OCI-LY3 (cell line): ENCODE measurements around the gene BRME1.
"Not testable (repeated sequence)": the region's sequence is repeated elsewhere in the genome, so short reads cannot be mapped to it uniquely, and the experiment has no call there.

Experiments used
- H2AFZ ChIP-seq: fragments of 200-600, 300-600 bp; shearing (Covaris generic); 2 replicates; pipeline ENCODE4 v1.6.0; 2014; ENCODE audit warnings: antibody characterized with exemption, low read depth, low read length
- H3K27ac ChIP-seq: fragments of 200-600, 300-600 bp; sonication (generic); 2 replicates; pipeline ENCODE4 v1.5.1; 2014; ENCODE audit warnings: mild to moderate bottlenecking, low read length, moderate library complexity, mixed read lengths
- H3K27me3 ChIP-seq: fragments of 200-600, 300-600 bp; sonication (generic); 2 replicates; pipeline ENCODE4 v1.6.1; 2014; ENCODE audit warnings: low read depth, low read length, mixed read lengths
- H3K36me3 ChIP-seq: fragments of 200-600, 300-600 bp; sonication (generic); replicated peaks from 2 replicates; pipeline ENCODE3; 2014; ENCODE audit warnings: low read depth, low read length, mixed read lengths
- H3K4me1 ChIP-seq: fragments of 300-600, 200-600 bp; sonication (generic); 2 replicates; pipeline ENCODE4 v1.6.1; 2014; ENCODE audit warnings: low read length, mixed read lengths
- H3K4me2 ChIP-seq: fragments of 200-600, 300-600 bp; sonication (generic); 2 replicates; pipeline ENCODE4 v1.6.1; 2014; ENCODE audit warnings: low read length, mixed read lengths
- H3K4me3 ChIP-seq: fragments of 300-600, 200-600 bp; sonication (generic); 2 replicates; pipeline ENCODE4 v1.5.1; 2014; ENCODE audit warnings: antibody characterized with exemption, mild to moderate bottlenecking, low read length, moderate library complexity
- H3K79me2 ChIP-seq: fragments of 300-600, 200-600 bp; shearing (Covaris generic); 2 replicates; pipeline ENCODE4 v1.6.1; 2014; ENCODE audit warnings: mild to moderate bottlenecking, low read length, mixed read lengths
- H3K9ac ChIP-seq: fragments of 300-600, 200-600 bp; shearing (Covaris generic); 2 replicates; pipeline ENCODE4 v1.6.0; 2014; ENCODE audit warnings: mild to moderate bottlenecking, low read length, moderate library complexity
- H3K9me3 ChIP-seq: fragments of 200-600, 300-600 bp; shearing (Covaris generic); 2 replicates; pipeline ENCODE4 v1.6.1; 2014; ENCODE audit warnings: low read length, mixed read lengths; ENCODE audit not compliant: insufficient read depth
- H4K20me1 ChIP-seq: fragments of 200-600, 300-600 bp; sonication (generic); 2 replicates; pipeline ENCODE4 v1.6.1; 2016; ENCODE audit warnings: low read length, mixed read lengths; ENCODE audit not compliant: insufficient read depth
- EZH2phosphoT487 ChIP-seq: fragments of 200-600 bp; shearing (Covaris generic); IDR thresholded peaks from 2 replicates; pipeline ENCODE4 v1.6.1; 2018; ENCODE audit warnings: antibody characterized with exemption, mixed run types, low read depth
- TF ChIP-seq, protein P1 (sequence below): fragments of 200-600, 300-600 bp; sonication (generic); IDR thresholded peaks from 2 replicates; pipeline ENCODE4 v1.5.1; 2014; ENCODE audit warnings: antibody characterized with exemption, low read length, low read depth

The BRME1 gene

DNA sequence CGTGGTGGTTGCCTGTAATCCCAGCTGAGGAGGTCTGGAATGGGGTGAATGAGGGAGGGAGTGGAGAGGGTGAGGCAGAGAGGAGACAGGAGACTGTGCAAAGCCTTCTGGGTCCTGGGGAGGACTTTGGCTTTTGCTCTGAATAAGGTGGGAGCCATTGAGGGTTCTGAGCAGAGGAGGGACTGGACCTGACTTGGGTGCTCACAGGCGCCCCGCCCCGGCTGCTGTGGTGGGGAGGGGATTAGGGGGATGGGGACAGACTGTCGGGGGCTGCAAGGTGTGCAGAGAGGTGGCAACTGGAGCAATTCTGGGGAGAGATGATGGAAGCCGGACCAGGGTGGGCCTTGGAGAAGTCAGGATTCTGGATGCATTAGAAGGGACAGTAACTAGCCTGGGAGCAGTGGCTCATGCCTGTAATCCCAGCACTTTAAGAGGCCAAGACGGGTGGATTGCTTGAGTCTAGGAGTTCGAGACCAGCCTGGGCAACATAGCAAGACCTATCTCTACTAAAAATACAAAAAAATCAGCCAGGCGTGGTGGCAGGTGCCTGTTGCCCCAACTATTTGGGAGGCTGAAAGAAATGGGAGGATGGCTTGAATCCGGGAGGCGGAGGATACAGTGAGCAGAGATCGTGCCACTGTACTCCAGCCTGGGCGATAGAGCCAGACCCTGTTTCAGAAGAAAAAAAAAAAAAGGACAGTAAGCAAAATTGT, 45.1 kb downstream of the BRME1 start:
- H3K27ac ChIP-seq = 0 out of 2 replicates have a peak overlapping the region, but pooled peaks have one; percentile 34
- no peaks in the 10 kb centered on the region for H4K20me1 ChIP-seq
- peaks cover 10% of the 10 kb centered on the region for H3K4me1 ChIP-seq
- peak overlapping the region; percentile 90 for H3K4me2 ChIP-seq
- TF ChIP-seq, protein P1, sequence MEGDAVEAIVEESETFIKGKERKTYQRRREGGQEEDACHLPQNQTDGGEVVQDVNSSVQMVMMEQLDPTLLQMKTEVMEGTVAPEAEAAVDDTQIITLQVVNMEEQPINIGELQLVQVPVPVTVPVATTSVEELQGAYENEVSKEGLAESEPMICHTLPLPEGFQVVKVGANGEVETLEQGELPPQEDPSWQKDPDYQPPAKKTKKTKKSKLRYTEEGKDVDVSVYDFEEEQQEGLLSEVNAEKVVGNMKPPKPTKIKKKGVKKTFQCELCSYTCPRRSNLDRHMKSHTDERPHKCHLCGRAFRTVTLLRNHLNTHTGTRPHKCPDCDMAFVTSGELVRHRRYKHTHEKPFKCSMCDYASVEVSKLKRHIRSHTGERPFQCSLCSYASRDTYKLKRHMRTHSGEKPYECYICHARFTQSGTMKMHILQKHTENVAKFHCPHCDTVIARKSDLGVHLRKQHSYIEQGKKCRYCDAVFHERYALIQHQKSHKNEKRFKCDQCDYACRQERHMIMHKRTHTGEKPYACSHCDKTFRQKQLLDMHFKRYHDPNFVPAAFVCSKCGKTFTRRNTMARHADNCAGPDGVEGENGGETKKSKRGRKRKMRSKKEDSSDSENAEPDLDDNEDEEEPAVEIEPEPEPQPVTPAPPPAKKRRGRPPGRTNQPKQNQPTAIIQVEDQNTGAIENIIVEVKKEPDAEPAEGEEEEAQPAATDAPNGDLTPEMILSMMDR = no peak
- TF ChIP-seq EZH2phosphoT487 = no peak
- peaks cover 16% of the 10 kb centered on the region for H3K27me3 ChIP-seq
- no peaks in the 10 kb centered on the region for H3K9me3 ChIP-seq
- H2AFZ ChIP-seq = peak overlapping the region; percentile 65; the same call in 1 of the 2 replicates
- no peaks in the 10 kb centered on the region for H3K79me2 ChIP-seq
- H3K36me3 ChIP-seq = no peaks in the 10 kb centered on the region
- peak overlapping the region; percentile 81 for H3K4me3 ChIP-seq
- peak overlapping the region; percentile 80 for H3K9ac ChIP-seq

GRCh38 chr19:13859361-13859880, 46.5 kb downstream of the BRME1 start:
- Histone ChIP-seq H3K79me2 (no peaks in the 10 kb centered on the region), H3K4me1 (peaks cover 10% of the 10 kb centered on the region), H3K9ac (no peak overlapping the region), H3K4me3 (no peak overlapping the region), H3K27me3 (peaks cover 10% of the 10 kb centered on the region), H3K36me3 (no peaks in the 10 kb centered on the region), H3K27ac (no peak overlapping the region), H2AFZ (no peak overlapping the region), H3K9me3 (no peaks in the 10 kb centered on the region), H4K20me1 (no peaks in the 10 kb centered on the region), H3K4me2 (no peak overlapping the region)
- TF ChIP-seq, protein P1 = peak; percentile 28
- no peak for TF ChIP-seq EZH2phosphoT487

DNA sequence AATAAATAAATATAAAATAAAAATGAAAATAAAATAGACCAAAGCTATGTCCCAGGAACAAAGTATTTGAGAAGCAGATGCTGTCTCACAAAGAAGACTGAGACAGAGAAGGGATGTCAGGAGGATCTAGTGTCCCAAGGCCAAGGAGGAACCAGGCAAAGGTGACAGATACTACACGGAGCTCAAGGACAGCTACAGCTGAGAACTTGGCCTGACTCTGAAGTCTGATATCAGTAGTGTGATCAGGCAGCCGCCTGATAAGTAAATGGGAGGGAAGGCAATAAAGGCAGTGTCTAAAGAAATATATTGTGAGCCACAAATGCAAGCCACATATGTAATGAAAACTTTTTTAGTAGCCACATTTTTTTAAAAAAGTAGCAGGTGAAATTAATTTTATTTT, 49.4 kb downstream of the BRME1 start:
- Histone ChIP-seq H3K4me1 (peaks cover 7% of the 10 kb centered on the region), H3K9me3 (no peaks in the 10 kb centered on the region), H3K27ac (no peak overlapping the region), H3K36me3 (no peaks in the 10 kb centered on the region), H2AFZ (no peak overlapping the region), H3K9ac (no peak overlapping the region), H3K4me3 (no peak overlapping the region), H3K79me2 (no peaks in the 10 kb centered on the region), H3K27me3 (no peaks in the 10 kb centered on the region), H3K4me2 (no peak overlapping the region), H4K20me1 (no peaks in the 10 kb centered on the region)
- TF ChIP-seq, protein P1 = no peak
- no peak for TF ChIP-seq EZH2phosphoT487

GRCh38 chr19:13852171-13852707, 53.7 kb downstream of the BRME1 start:
- not testable (repeated sequence) for H3K9ac ChIP-seq, H3K79me2 ChIP-seq, H3K4me3 ChIP-seq, H3K27ac ChIP-seq, H2AFZ ChIP-seq, H4K20me1 ChIP-seq, H3K9me3 ChIP-seq, H3K4me2 ChIP-seq, H3K27me3 ChIP-seq, H3K36me3 ChIP-seq
- peaks cover 16% of the 10 kb centered on the region; the same call in 1 of the 2 replicates for H3K4me1 ChIP-seq

DNA sequence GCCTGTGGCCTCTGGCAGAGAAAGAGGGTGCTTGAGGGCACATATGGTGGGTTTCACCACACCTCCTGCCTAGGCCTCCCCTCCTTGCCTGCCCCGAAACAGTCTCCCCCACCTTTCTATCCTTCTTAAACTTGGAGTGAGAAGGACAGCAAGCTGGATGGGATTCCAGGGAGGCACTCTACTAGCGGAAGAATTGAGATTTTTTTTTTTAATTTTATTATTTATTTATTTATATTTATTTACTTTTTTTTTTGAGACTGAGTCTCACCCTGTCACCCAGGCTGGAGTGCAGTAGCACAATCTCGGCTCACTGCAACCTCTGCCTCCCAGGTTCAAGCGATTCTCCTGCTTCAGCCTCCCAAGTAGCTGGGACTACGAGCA, 54.2 kb downstream of the BRME1 start:
- not testable (repeated sequence) for H4K20me1 ChIP-seq, H3K27me3 ChIP-seq, H3K4me2 ChIP-seq, H3K9me3 ChIP-seq, H2AFZ ChIP-seq, H3K27ac ChIP-seq, H3K36me3 ChIP-seq, H3K9ac ChIP-seq, H3K79me2 ChIP-seq, H3K4me3 ChIP-seq
- peaks cover 20% of the 10 kb centered on the region for H3K4me1 ChIP-seq
